ENCODE results near the gene RNF17.
"Not testable (repeated sequence)": the region's sequence is repeated elsewhere in the genome, so short reads cannot be mapped to it uniquely, and the experiment has no call there.

The RNF17 gene

DNA sequence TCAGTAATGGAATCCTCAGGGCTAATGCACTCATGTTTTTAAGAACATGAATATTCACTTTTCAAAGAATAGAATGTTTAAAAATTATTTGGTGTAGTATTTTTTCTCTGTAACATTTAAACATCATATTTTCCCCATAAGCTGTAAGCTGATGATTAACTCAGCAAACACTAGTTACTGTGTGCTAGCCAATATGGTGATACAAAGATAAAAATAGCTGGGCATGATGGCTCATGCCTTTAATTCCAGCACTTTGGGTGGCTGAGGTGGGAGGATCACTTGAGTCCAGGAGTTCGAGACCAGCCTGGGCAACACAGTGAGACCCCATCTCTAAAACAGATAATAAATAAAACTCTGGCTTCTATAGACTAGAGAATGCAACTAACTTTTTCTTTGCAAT lies 13.2 kb downstream of the RNF17 start:
- H3K27ac ChIP-seq = no peak overlapping the region
- TF ChIP-seq ZFX (IDR thresholded peaks at IDR 0.05; ENCODE audit: borderline replicate concordance) = no peak
- TF ChIP-seq, protein P1, sequence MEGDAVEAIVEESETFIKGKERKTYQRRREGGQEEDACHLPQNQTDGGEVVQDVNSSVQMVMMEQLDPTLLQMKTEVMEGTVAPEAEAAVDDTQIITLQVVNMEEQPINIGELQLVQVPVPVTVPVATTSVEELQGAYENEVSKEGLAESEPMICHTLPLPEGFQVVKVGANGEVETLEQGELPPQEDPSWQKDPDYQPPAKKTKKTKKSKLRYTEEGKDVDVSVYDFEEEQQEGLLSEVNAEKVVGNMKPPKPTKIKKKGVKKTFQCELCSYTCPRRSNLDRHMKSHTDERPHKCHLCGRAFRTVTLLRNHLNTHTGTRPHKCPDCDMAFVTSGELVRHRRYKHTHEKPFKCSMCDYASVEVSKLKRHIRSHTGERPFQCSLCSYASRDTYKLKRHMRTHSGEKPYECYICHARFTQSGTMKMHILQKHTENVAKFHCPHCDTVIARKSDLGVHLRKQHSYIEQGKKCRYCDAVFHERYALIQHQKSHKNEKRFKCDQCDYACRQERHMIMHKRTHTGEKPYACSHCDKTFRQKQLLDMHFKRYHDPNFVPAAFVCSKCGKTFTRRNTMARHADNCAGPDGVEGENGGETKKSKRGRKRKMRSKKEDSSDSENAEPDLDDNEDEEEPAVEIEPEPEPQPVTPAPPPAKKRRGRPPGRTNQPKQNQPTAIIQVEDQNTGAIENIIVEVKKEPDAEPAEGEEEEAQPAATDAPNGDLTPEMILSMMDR (IDR thresholded peaks at IDR 0.05) = no peak

DNA sequence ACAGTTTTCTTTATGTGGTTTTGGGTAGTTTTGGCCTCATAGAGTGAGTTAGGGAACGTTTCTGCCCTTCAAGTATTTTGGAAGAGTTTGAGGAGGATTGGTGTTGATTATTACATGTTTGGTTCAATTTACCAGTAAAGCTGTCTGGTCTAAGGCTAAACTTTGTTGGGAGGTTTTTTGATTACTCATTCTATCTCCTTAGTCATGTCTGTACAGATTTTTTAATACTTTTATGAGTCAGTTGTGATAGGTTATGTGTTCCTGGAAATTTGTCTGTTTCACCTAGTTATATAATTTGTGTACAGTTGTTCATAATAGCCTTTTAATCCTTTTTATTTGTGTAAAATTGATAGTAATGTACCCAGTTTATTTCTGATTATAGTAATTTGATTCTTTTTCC lies 20.4 kb downstream of the RNF17 start:
- TF ChIP-seq, protein P1 (IDR thresholded peaks at IDR 0.05) = no peak
- TF ChIP-seq ZFX (IDR thresholded peaks at IDR 0.05; ENCODE audit: borderline replicate concordance) = no peak
- no peak overlapping the region for H3K27ac ChIP-seq

DNA sequence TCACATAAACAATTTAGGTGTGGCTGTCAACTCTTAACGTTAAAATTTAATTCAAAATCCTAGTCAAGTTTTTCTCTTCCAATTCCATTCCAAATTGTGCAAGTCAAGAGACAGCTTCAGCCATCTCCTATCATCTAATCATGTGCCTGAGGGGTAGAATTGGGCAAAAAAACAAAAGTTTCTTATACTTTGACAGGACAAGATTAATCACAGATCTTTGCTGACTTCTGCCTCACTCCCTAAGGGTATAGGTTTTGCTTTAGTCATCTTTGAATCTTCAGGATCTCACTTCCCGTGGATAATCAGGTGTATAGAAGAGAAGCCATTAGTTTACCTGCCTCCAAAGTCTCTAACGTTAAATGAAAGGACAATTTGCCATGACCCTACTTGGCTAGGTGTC lies 24.6 kb downstream of the RNF17 start:
- TF ChIP-seq, protein P1 (IDR thresholded peaks at IDR 0.05) = no peak
- TF ChIP-seq ZFX (IDR thresholded peaks at IDR 0.05; ENCODE audit: borderline replicate concordance) = no peak
- no peak overlapping the region for H3K27ac ChIP-seq

DNA sequence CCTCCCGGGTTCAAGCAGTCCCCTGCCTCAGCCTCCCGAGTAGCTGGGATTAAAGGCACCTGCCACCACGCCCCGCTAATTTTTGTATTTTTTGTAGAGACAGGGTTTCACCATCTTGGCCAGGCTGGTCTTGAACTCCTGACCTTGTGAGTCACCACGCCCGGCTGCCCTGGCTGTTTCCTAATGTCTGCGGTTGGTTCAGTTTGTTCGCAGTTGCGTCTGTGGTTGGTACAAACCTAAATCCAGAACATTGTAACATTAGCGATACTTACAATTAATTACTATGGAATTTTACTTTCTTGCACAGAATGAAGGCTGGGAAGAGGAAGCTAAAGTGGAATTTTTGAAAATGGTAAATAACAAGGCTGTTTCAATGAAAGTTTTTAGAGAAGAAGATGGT lies 38.1 kb downstream of the RNF17 start:
- no peak for TF ChIP-seq ZFX (IDR thresholded peaks at IDR 0.05; ENCODE audit: borderline replicate concordance)
- TF ChIP-seq, protein P1 (IDR thresholded peaks at IDR 0.05) = no peak

DNA sequence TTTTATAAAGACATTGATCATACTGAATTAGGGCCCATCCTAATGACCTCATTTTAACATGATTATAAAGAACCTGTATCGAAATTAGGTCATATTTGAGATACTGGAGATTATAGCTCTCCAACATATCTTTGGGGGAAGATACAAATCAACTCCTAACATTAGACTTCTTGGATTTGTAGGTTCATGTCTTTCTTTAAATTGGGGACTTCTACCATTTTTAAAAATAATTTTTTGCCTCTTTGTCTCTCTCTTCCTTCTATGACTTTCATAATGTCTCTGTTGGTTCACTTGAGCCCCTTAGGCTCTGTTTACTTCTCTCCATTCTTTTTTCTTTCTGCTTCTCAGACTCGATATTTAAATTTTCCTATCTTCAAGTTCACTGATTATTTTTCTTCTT lies 57.2 kb downstream of the RNF17 start:
- TF ChIP-seq, protein P1 (IDR thresholded peaks at IDR 0.05) = no peak
- TF ChIP-seq ZFX (IDR thresholded peaks at IDR 0.05; ENCODE audit: borderline replicate concordance) = no peak
- no peak overlapping the region for H3K27ac ChIP-seq

More for the DNA sequence above, 38.1 kb downstream of the RNF17 start:
- H3K27ac ChIP-seq = no peak overlapping the region

DNA sequence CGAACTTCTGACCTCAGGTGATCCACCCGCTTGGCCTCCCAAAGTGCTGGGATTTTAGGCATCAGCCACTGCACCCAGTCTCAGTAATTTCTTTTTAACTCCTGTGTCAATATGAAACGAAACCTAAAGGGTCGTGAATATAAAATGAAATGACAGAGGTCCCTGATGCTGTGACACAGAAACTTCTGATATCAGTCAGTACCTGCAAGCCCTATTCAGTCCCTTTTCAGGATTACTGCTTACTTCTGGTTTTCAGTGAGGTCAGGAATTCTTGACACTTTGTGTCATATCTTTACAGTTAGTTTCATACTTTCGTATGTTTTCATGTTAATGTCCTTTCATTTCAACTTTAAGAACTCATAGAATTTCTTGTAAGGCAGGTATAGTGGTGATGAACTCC lies 58.7 kb downstream of the RNF17 start:
- TF ChIP-seq ZFX (IDR thresholded peaks at IDR 0.05; ENCODE audit: borderline replicate concordance) = no peak
- TF ChIP-seq, protein P1 (IDR thresholded peaks at IDR 0.05) = no peak

DNA sequence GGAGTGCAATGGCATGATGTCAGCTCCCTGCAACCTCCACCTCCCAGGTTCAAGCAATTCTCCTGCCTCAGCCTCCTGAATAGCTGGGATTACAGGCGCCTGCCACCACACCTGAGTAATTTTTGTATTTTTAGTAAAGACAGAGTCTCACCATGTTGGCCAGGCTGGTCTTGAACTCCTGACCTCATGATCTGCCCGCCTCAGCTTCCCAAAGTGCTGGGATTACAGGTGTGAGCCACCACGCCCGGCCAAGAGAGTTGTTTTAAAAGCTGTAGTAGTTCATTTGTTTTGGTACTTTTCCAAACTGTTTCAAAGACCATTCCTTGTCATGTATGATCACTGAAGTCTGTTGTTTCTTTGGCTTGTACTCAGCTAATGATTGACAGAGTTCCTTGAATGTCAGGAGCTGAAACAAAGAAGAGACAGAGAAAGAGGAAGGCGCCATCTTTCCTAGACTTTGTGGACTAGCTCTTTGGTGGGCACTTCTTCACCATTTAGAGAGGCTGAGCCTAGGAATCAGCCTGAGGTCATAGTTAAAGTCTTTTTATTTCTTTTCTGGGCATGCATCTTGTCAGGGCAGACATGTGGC lies 59.2 kb downstream of the RNF17 start:
- H3K27ac ChIP-seq = not testable (repeated sequence)

More for the DNA sequence above, 58.7 kb downstream of the RNF17 start:
- no peak overlapping the region for H3K27ac ChIP-seq

DNA sequence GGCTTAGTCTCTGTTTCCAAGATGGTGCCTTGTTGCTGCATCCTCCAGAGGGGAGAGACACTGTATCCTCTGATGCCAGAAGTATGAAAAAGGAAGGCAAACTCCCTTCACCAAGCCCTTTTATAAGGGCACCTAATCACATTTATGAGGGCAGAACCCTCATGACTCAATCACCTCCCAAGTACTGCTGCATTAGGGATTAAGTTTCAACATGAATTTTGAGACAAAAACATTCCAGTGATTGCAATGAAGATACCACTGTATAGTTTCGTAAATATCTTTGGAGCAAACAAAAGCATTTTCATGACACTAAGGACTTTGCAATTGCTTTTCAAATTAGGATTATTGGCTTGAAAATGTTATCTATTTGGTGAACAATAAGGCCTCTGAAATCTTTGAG lies 63.8 kb downstream of the RNF17 start:
- no peak overlapping the region for H3K27ac ChIP-seq
- TF ChIP-seq, protein P1 (IDR thresholded peaks at IDR 0.05) = no peak
- TF ChIP-seq ZFX (IDR thresholded peaks at IDR 0.05; ENCODE audit: borderline replicate concordance) = no peak
